Mesodermal cell (in vitro differentiated cells): Measurements from ENCODE around the gene DFFA. TPM values are rescaled to one million over a fixed set of nuclear protein-coding genes. Genes with fewer than 3 reads are reported as not detected.

Experiments
- H3K27ac ChIP-seq: 2 replicates; pipeline ENCODE4 v1.7.0; 2013; ENCODE audit warnings: mild to moderate bottlenecking, low read depth, low read length, moderate library complexity; ENCODE audit not compliant: severe bottlenecking
- H3K36me3 ChIP-seq: 2 replicates; pipeline ENCODE4 v1.7.1; 2013; ENCODE audit warnings: mild to moderate bottlenecking, low read length, moderate library complexity; ENCODE audit not compliant: control insufficient read depth, insufficient read depth
- H3K4me1 ChIP-seq: one replicate; pipeline ENCODE4 v1.7.1; 2013; ENCODE audit warnings: mild to moderate bottlenecking, low read length; ENCODE audit not compliant: insufficient read depth, control insufficient read depth, poor library complexity, severe bottlenecking
- H3K4me3 ChIP-seq: 2 replicates; pipeline ENCODE4 v1.7.0; 2013; ENCODE audit warnings: low read length, control low read depth, mild to moderate bottlenecking; ENCODE audit not compliant: insufficient read depth, poor library complexity, severe bottlenecking; ENCODE audit errors: extremely low read depth
- H3K9me3 ChIP-seq: 2 replicates; pipeline ENCODE4 v1.7.1; 2013; ENCODE audit warnings: mild to moderate bottlenecking, low read length, moderate library complexity; ENCODE audit not compliant: control insufficient read depth
- WGBS, 2 experiments: methylation state at CpG; one replicate each; pipeline ENCODE4 v1.1.5; 2013; ENCODE audit warnings: missing lambda C conversion rate in 2 of 2; ENCODE audit not compliant: insufficient coverage in 2 of 2; 5-methylcytosine and 5-hydroxymethylcytosine counted together
- polyA plus RNA-seq, 2 experiments: library from polyadenylated mRNA; stranded (reverse); fragments of 50-300 nt; gene quantifications; one replicate each; pipeline ENCODE4 v1.2.3, GENCODE V29; 2013

Gene DFFA, protein sequence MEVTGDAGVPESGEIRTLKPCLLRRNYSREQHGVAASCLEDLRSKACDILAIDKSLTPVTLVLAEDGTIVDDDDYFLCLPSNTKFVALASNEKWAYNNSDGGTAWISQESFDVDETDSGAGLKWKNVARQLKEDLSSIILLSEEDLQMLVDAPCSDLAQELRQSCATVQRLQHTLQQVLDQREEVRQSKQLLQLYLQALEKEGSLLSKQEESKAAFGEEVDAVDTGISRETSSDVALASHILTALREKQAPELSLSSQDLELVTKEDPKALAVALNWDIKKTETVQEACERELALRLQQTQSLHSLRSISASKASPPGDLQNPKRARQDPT
- polyA plus RNA-seq (2013, experiment 1 of 2) = 33.5 TPM
- 28.4 TPM for polyA plus RNA-seq (2013, experiment 2 of 2)

- 2 to 4% methylated on average over 45 to 55 of the region's 59 CpGs for WGBS, 2 experiments
Measured at GRCh38 chr1:10472220-10473144, at the start of gene DFFA. DFFA (minus strand) TSS chr1:10472529; CDS start chr1:10472458, 71 bp downstream.

DNA sequence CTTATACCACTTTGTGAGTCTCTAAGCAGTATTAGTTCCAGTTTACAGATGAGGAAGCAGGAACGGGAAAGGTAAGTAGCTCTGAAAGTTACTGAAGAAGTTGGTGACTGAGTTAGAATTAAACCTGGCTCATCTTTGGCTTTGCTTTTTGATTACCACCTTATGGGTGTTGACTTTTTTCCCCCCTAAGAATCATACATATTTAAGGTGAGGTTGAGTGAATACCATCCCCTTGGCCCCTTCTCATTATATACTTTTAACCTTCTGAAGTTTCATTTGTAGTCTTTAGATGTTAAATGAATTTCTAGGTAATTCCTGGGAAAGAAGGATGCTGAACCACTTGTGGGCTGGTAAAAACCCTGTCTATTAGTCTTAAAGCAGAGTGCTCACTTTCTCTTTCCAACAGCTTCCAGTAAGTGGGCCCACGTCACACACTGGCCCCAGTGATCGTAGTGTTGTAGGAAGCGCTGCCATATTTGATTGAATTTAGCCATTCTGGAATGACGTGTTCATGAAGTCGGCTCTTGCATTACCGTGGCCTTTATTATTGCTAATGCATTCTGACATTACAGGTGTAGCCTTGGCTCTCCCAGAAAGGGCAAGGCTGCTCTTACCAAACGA, 49.3 kb upstream of the DFFA start:
- Histone ChIP-seq H3K27ac (no peak overlapping the region), H3K4me1 (peaks cover 8% of the 10 kb centered on the region), H3K4me3 (no peak overlapping the region), H3K9me3 (no peaks in the 10 kb centered on the region), H3K36me3 (peaks cover 5% of the 10 kb centered on the region)
- WGBS, 2 experiments = 91 to 94% methylated on average over 7 of the region's 8 CpGs

More at GRCh38 chr1:10472220-10473144, at the start of gene DFFA:
- peaks cover 32% of the 10 kb centered on the region for H3K36me3 ChIP-seq
- H3K4me3 ChIP-seq = peak within 1 kb of the TSS; percentile 66
- no peaks in the 10 kb centered on the region for H3K9me3 ChIP-seq
- peak within 1 kb of the TSS; percentile 67 for H3K27ac ChIP-seq
- peaks cover 7% of the 10 kb centered on the region for H3K4me1 ChIP-seq

DNA sequence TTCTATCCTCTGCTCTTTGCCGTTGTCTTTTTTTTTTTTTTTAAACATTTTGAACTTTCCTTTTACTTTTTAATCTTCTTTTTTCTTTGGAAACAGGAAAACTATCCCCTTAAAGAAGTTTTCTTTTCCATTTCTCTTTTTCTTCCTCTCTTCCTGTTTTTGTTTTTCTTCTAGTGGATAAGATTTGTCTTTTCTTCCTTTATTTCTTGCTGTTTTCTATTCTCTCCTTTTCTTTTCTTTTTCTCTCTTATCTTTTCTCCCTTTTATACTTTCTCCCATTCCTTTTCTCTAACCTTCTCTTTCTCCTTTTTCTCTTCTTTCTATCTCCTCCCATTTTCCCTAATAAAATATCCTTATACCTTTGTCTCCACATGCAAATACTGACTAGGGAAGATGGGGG, 48.6 kb upstream of the DFFA start:
- peaks cover 5% of the 10 kb centered on the region for H3K36me3 ChIP-seq
- peaks cover 15% of the 10 kb centered on the region for H3K4me1 ChIP-seq
- WGBS, 2 experiments = 88 to 100% methylated on average over 1 of the region's 1 CpG
- H3K9me3 ChIP-seq = no peaks in the 10 kb centered on the region
- no peak overlapping the region for H3K4me3 ChIP-seq
- no peak overlapping the region for H3K27ac ChIP-seq

DNA sequence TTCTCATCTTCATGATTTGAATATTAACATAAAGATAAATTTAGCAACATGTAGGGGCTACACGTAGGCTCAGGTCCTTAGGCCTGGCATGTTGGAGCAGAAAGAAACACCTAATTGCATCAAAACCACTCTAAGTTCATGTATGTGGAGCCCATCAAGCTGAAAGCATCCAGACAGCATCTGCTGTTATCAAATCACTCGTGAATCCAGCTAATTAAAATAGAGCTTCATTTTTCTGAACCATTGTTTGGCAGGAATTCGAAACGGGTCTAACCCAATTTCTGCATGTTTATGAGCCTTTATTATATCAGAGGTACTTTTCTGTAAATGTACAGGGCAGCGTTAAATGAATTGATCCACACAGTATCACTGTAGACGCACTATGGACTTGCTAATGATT, 48.2 kb upstream of the DFFA start:
- H3K27ac ChIP-seq = no peak overlapping the region
- WGBS, 2 experiments = 97 to 100% methylated on average over 4 to 6 of the region's 6 CpGs
- no peaks in the 10 kb centered on the region for H3K9me3 ChIP-seq
- peaks cover 5% of the 10 kb centered on the region for H3K36me3 ChIP-seq
- peaks cover 19% of the 10 kb centered on the region for H3K4me1 ChIP-seq
- no peak overlapping the region for H3K4me3 ChIP-seq

DNA sequence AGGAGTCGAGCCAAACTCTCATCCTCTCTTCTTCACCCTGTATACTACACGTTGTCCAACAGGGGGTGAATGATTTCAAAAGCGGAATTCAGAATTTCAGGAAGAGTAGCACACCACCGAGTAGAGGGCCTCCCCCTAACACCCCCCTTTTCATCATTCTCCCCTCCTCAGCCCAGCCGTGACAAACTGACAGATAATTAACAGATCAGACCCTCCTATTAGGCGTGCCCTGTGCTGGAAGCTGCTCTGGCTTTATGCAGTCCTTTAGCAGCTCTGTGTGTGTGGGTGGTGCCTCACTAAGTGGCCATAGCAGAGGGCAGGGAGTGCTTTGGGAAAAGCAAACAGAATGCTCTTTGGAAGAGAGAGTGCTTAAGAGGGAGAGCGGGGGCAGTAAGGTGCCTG, 46.7 kb upstream of the DFFA start:
- Histone ChIP-seq H3K4me3 (no peak overlapping the region), H3K36me3 (peaks cover 5% of the 10 kb centered on the region), H3K9me3 (no peaks in the 10 kb centered on the region), H3K4me1 (peaks cover 27% of the 10 kb centered on the region), H3K27ac (no peak overlapping the region)
- 23 to 26% methylated on average over 3 to 4 of the region's 7 CpGs for WGBS, 2 experiments

GRCh38 chr1:10517677-10517982, 45.3 kb upstream of the DFFA start:
- WGBS, 2 experiments = 90 to 100% methylated on average over 1 of the region's 2 CpGs
- Histone ChIP-seq H3K4me3 (no peak overlapping the region), H3K4me1 (peaks cover 32% of the 10 kb centered on the region), H3K9me3 (no peaks in the 10 kb centered on the region), H3K36me3 (peaks cover 5% of the 10 kb centered on the region), H3K27ac (no peak overlapping the region)

DNA sequence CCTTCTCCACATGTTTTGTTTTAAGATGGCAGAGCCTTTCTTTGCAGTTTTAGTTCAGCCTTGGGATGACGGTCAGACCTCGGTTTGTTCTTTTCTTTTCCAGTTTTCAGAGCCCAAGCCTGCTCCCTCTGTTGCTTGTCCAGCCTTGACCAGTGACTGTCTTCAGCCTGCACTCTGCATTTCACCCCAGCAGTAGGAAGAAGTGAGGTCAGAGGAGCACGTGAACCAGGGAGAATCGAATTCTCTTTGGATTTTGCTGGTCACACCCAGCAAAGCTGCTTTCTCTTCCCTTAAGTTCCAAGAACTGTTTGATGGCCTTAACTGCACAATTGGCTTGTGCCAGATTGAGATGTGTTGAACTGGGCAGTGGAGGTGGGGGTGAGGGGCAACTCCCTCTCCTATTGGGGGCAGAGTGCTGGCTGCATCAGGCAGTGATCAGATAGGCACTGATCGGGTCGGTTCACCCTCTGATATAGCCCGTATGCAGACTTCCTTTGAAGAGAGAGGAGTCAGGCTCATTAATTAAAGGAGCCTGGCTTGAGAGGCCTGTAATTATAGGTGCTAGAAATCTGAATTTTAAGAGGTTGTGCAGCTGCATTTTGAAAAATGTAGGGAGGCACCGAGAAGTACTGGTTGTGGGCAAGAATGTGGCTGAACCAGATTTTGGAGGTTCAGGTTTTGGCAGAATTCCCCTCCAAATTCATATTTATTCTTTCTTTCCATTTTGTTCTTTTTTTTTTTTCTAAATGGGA, 44.8 kb upstream of the DFFA start:
- H3K36me3 ChIP-seq = peaks cover 5% of the 10 kb centered on the region
- H3K4me1 ChIP-seq = peaks cover 32% of the 10 kb centered on the region
- no peak overlapping the region for H3K27ac ChIP-seq
- WGBS, 2 experiments = 78 to 85% methylated on average over 4 to 7 of the region's 8 CpGs
- no peaks in the 10 kb centered on the region for H3K9me3 ChIP-seq
- H3K4me3 ChIP-seq = no peak overlapping the region

- no peaks in the 10 kb centered on the region for H3K9me3 ChIP-seq
- H3K4me1 ChIP-seq = peaks cover 40% of the 10 kb centered on the region
- peaks cover 8% of the 10 kb centered on the region for H3K36me3 ChIP-seq
- H3K27ac ChIP-seq = no peak overlapping the region
- WGBS, 2 experiments = 88 to 90% methylated on average over 5 to 6 of the region's 6 CpGs
- H3K4me3 ChIP-seq = no peak overlapping the region
Measured at GRCh38 chr1:10515976-10516750, 43.8 kb upstream of the DFFA start.

DNA sequence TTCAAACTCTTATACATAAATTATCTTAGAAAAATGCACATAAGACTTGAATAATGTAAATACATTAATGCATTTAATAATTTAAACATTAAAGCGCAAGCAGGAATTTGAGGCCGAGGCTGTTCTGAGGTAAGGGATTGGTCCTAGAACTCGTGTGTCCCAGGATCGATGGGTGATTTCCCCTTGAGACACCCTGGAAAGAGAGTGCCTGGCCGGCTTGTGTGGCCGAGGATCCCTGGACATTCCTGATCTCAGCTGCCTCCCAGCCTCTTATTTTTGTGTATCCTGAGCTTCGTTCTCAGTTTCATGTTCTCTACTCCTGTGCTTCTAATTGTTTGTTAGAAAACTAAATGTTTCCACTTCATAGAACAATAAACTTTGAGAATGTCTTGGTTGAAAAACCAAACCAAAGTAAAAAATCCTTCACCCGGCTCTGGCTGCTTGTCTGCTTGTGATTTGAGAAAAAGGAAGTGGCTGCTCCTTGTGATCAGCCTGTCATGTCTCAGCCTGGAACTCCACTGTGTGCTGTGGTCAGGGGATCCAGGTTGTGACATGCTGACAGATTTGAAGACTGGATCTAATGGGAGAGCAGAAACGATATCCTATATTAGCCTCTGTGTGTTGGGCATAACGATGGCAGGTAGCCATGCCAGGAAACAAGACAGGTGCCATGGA, 43.1 kb upstream of the DFFA start:
- WGBS, 2 experiments = 83 to 87% methylated on average over 9 to 10 of the region's 10 CpGs
- Histone ChIP-seq H3K4me1 (peaks cover 47% of the 10 kb centered on the region), H3K27ac (no peak overlapping the region), H3K36me3 (peaks cover 5% of the 10 kb centered on the region), H3K4me3 (no peak overlapping the region), H3K9me3 (no peaks in the 10 kb centered on the region)
